ENCODE data around the gene MIER3.

The MIER3 gene

GRCh38 chr5:56908942-56909293 is 43.0 kb downstream of the MIER3 start:
- H3K4me1 ChIP-seq (ENCODE audit: control extremely low read depth in 1 of 4, control insufficient read depth in 4 of 4, insufficient read depth in 4 of 4, low read length in 3 of 4), result peaks cover 13 to 30% (median 20%) of the 10 kb centered on the region in 4 experiments
- ChIA-PET POLR2A (no interaction called here), CTCF (interaction anchor here (1.1 to 1.2 kb wide), 2 partner anchors 8 to 645 kb away, joined by 3 read pairs; no protein-coding TSS in a partner anchor)
- no peak for DNase-seq
- no peaks in the 10 kb centered on the region for H3K27me3 ChIP-seq (replicated peaks in 2 of 5; ENCODE audit: control insufficient read depth in 4 of 5, insufficient read depth in 5 of 5, low read length in 4 of 5)
- WGBS (ENCODE audit: insufficient coverage), result 0% methylated on average over 15 of the region's 19 CpGs
- no peaks in the 10 kb centered on the region for H3K36me3 ChIP-seq (ENCODE audit: control insufficient read depth in 4 of 4, insufficient read depth in 4 of 4, low read length in 3 of 4)
- peak overlapping the region; percentile 88 to 95 for H3K27ac ChIP-seq (ENCODE audit: insufficient read depth in 1 of 2, low read depth in 1 of 2, low read length in 2 of 2, poor library complexity in 1 of 2, severe bottlenecking in 2 of 2)
- H3K4me3 ChIP-seq (ENCODE audit: control insufficient read depth in 1 of 7, extremely low read depth in 1 of 7, insufficient read depth in 4 of 7, low read depth in 2 of 7, low read length in 6 of 7), result peak overlapping the region; percentile 50 to 92 (median 84)
- peaks cover 0 to 3% (median 0%) of the 10 kb centered on the region in 5 experiments for H3K9me3 ChIP-seq (ENCODE audit: control extremely low read depth in 1 of 5, control insufficient read depth in 4 of 5, insufficient read depth in 2 of 5, low read depth in 1 of 5, low read length in 4 of 5)

DNA sequence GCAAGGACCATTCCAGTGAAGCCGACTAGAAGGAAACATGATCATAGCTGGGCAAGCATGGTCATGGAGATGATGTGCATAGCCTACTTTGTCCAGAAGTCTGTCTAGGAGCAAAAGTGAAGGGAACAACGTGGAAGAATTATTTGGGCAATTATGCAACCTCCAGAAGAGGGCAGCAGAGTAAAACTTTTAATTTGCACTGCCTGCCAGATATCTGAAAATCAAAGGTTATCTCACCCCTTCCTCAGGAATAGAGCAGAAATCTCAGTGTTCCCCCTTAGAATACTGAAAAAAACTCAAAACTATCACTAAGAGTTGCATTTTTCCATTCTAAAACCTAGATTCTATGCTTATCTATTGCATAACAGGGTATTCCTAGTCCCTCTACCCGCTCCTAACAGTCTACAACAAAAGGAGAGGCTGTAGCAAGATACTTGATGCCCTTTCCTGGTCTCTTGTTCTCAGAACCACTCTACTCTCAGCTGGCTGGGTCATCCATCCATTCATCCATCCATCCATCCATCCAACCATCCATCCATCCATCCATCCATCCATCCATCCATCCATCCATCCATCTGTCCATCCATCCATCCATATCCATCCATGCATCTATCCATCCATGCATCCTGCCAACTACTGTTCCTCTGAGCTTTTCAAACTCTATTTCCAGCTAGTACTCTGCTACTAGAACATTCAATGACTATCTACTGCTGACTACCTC is 50.9 kb downstream of the MIER3 start:
- H3K36me3 ChIP-seq (ENCODE audit: control insufficient read depth in 4 of 4, insufficient read depth in 4 of 4, low read length in 3 of 4), result peaks cover 0 to 7% (median 3%) of the 10 kb centered on the region in 4 experiments
- H3K27me3 ChIP-seq (replicated peaks in 2 of 5; ENCODE audit: control insufficient read depth in 4 of 5, insufficient read depth in 5 of 5, low read length in 4 of 5), result no peaks in the 10 kb centered on the region
- no peak overlapping the region for H3K4me3 ChIP-seq (ENCODE audit: control insufficient read depth in 1 of 7, extremely low read depth in 1 of 7, insufficient read depth in 4 of 7, low read depth in 2 of 7, low read length in 6 of 7)
- WGBS (ENCODE audit: insufficient coverage), result 42% methylated on average over 2 of the region's 3 CpGs
- H3K27ac ChIP-seq (ENCODE audit: insufficient read depth in 1 of 2, low read depth in 1 of 2, low read length in 2 of 2, poor library complexity in 1 of 2, severe bottlenecking in 2 of 2), result no peak overlapping the region
- H3K4me1 ChIP-seq (ENCODE audit: control extremely low read depth in 1 of 4, control insufficient read depth in 4 of 4, insufficient read depth in 4 of 4, low read length in 3 of 4), result peaks cover 0 to 5% (median 2%) of the 10 kb centered on the region in 4 experiments
- ChIA-PET CTCF (interaction anchor here (1.0 to 7.2 kb wide), 28 partner anchors 8 to 636 kb away, joined by 3 to 46 read pairs (median 4); no protein-coding TSS in a partner anchor), POLR2A (no interaction called here)
- H3K9me3 ChIP-seq (ENCODE audit: control extremely low read depth in 1 of 5, control insufficient read depth in 4 of 5, insufficient read depth in 2 of 5, low read depth in 1 of 5, low read length in 4 of 5), result peaks cover 0 to 3% (median 0%) of the 10 kb centered on the region in 5 experiments
- peak; percentile 58 to 70 (median 60) for DNase-seq

DNA sequence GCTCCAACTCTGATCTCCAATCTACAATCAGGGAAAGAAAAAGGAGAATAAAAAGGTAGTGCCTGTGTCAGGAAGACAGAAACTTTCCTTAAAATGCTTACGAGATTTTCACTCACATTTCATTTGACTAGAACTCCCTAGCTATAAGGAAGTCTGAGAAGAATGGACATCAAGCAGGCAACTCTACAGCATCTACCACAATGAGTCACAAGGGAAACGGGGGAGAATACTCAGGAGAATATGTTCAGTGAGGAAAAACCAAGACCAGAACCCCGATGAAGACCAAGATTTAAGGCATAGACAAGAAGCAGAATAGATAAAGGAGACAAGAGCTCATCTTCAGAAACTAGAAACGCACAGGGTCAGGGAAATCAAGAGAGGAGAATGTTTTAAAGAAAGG is 51.5 kb downstream of the MIER3 start:
- DNase-seq, result peak; percentile 17 to 49 (median 47)
- H3K9me3 ChIP-seq (ENCODE audit: control extremely low read depth in 1 of 5, control insufficient read depth in 4 of 5, insufficient read depth in 2 of 5, low read depth in 1 of 5, low read length in 4 of 5), result peaks cover 0 to 3% (median 0%) of the 10 kb centered on the region in 5 experiments
- H3K27ac ChIP-seq (ENCODE audit: insufficient read depth in 1 of 2, low read depth in 1 of 2, low read length in 2 of 2, poor library complexity in 1 of 2, severe bottlenecking in 2 of 2), result no peak overlapping the region
- 46% methylated on average over 2 of the region's 4 CpGs for WGBS (ENCODE audit: insufficient coverage)
- ChIA-PET CTCF (interaction anchor here (1.0 to 7.2 kb wide), 24 partner anchors 8 to 964 kb away, joined by 3 to 46 read pairs (median 4); no protein-coding TSS in a partner anchor), POLR2A (no interaction called here)
- H3K27me3 ChIP-seq (replicated peaks in 2 of 5; ENCODE audit: control insufficient read depth in 4 of 5, insufficient read depth in 5 of 5, low read length in 4 of 5), result no peaks in the 10 kb centered on the region
- H3K4me1 ChIP-seq (ENCODE audit: control extremely low read depth in 1 of 4, control insufficient read depth in 4 of 4, insufficient read depth in 4 of 4, low read length in 3 of 4), result peaks cover 0 to 5% (median 2%) of the 10 kb centered on the region in 4 experiments
- H3K36me3 ChIP-seq (ENCODE audit: control insufficient read depth in 4 of 4, insufficient read depth in 4 of 4, low read length in 3 of 4), result peaks cover under 1 to 9% (median 4%) of the 10 kb centered on the region in 4 experiments
- no peak overlapping the region for H3K4me3 ChIP-seq (ENCODE audit: control insufficient read depth in 1 of 7, extremely low read depth in 1 of 7, insufficient read depth in 4 of 7, low read depth in 2 of 7, low read length in 6 of 7)

DNA sequence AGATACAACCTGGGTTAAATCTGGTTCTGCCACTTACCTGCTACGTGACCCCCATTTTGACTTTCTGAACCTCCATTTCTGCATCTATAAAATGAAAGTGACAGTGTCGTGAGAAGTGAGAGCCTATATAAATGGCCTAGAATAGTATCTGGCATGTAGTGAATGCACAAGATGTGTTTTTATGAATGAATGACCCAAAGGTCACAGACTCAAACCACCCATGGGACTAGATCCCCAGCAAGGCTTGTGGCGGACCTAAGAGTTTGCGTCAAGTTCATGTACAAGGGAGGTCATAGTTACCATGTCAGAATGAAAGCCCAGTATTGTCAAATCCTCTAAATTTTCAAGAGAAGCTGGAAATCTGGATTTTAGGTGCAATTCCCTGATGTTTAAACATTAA is 53.7 kb downstream of the MIER3 start:
- Histone ChIP-seq H3K27ac (ENCODE audit: insufficient read depth in 1 of 2, low read depth in 1 of 2, low read length in 2 of 2, poor library complexity in 1 of 2, severe bottlenecking in 2 of 2) (no peak overlapping the region), H3K9me3 (ENCODE audit: control extremely low read depth in 1 of 5, control insufficient read depth in 4 of 5, insufficient read depth in 2 of 5, low read depth in 1 of 5, low read length in 4 of 5) (no peaks in the 10 kb centered on the region), H3K36me3 (ENCODE audit: control insufficient read depth in 4 of 4, insufficient read depth in 4 of 4, low read length in 3 of 4) (peaks cover 8 to 19% (median 17%) of the 10 kb centered on the region in 4 experiments), H3K4me3 (ENCODE audit: control insufficient read depth in 1 of 7, extremely low read depth in 1 of 7, insufficient read depth in 4 of 7, low read depth in 2 of 7, low read length in 6 of 7) (no peak overlapping the region), H3K4me1 (ENCODE audit: control extremely low read depth in 1 of 4, control insufficient read depth in 4 of 4, insufficient read depth in 4 of 4, low read length in 3 of 4) (peaks cover 0 to 5% (median 2%) of the 10 kb centered on the region in 4 experiments), H3K27me3 (replicated peaks in 2 of 5; ENCODE audit: control insufficient read depth in 4 of 5, insufficient read depth in 5 of 5, low read length in 4 of 5) (no peaks in the 10 kb centered on the region)
- DNase-seq, result no peak
- WGBS (ENCODE audit: insufficient coverage), result 100% methylated on average over 1 of the region's 4 CpGs
- POLR2A ChIA-PET, result no interaction called here
- CTCF ChIA-PET, result interaction anchor here (1.2 to 3.8 kb wide), 3 partner anchors 240 to 633 kb away, joined by 3 to 17 read pairs (median 6); no protein-coding TSS in a partner anchor

DNA sequence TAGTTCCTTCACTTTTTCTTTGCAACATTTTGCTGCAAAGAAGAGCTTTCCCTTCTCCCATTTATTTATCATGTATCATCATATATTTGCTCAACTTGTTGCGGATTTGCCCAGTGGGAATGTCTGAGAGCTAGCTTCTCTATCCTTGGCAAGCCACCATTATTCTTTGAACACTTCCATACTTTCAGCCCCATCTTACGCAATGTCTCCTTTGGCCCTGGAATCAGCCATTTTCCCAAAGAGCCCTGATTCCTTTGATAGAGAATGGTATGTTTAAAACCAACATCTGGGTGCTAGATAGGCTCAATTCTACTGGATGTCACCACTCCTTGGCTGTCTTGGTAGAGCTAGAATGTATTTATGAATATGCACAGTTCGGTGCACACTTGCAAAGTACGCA is 55.2 kb downstream of the MIER3 start:
- no peak for DNase-seq
- no peak overlapping the region for H3K27ac ChIP-seq (ENCODE audit: insufficient read depth in 1 of 2, low read depth in 1 of 2, low read length in 2 of 2, poor library complexity in 1 of 2, severe bottlenecking in 2 of 2)
- POLR2A ChIA-PET, result no interaction called here
- 95% methylated on average over 3 of the region's 4 CpGs for WGBS (ENCODE audit: insufficient coverage)
- H3K27me3 ChIP-seq (replicated peaks in 2 of 5; ENCODE audit: control insufficient read depth in 4 of 5, insufficient read depth in 5 of 5, low read length in 4 of 5), result no peaks in the 10 kb centered on the region
- H3K4me3 ChIP-seq (ENCODE audit: control insufficient read depth in 1 of 7, extremely low read depth in 1 of 7, insufficient read depth in 4 of 7, low read depth in 2 of 7, low read length in 6 of 7), result no peak overlapping the region
- CTCF ChIA-PET, result interaction anchor here (2.1 to 3.8 kb wide), 2 partner anchors 241 to 626 kb away, joined by 6 to 17 read pairs; no protein-coding TSS in a partner anchor
- peaks cover 0 to 5% (median 2%) of the 10 kb centered on the region in 4 experiments for H3K4me1 ChIP-seq (ENCODE audit: control extremely low read depth in 1 of 4, control insufficient read depth in 4 of 4, insufficient read depth in 4 of 4, low read length in 3 of 4)
- H3K36me3 ChIP-seq (ENCODE audit: control insufficient read depth in 4 of 4, insufficient read depth in 4 of 4, low read length in 3 of 4), result peaks cover 8 to 20% (median 18%) of the 10 kb centered on the region in 4 experiments
- no peaks in the 10 kb centered on the region for H3K9me3 ChIP-seq (ENCODE audit: control extremely low read depth in 1 of 5, control insufficient read depth in 4 of 5, insufficient read depth in 2 of 5, low read depth in 1 of 5, low read length in 4 of 5)

GRCh38 chr5:56893251-56893951 is 58.5 kb downstream of the MIER3 start:
- Histone ChIP-seq H3K36me3 (ENCODE audit: control insufficient read depth in 4 of 4, insufficient read depth in 4 of 4, low read length in 3 of 4) (peaks cover 10 to 47% (median 34%) of the 10 kb centered on the region in 4 experiments), H3K27me3 (replicated peaks in 2 of 5; ENCODE audit: control insufficient read depth in 4 of 5, insufficient read depth in 5 of 5, low read length in 4 of 5) (no peaks in the 10 kb centered on the region), H3K27ac (ENCODE audit: insufficient read depth in 1 of 2, low read depth in 1 of 2, low read length in 2 of 2, poor library complexity in 1 of 2, severe bottlenecking in 2 of 2) (no peak overlapping the region), H3K4me3 (ENCODE audit: control insufficient read depth in 1 of 7, extremely low read depth in 1 of 7, insufficient read depth in 4 of 7, low read depth in 2 of 7, low read length in 6 of 7) (no peak overlapping the region), H3K4me1 (ENCODE audit: control extremely low read depth in 1 of 4, control insufficient read depth in 4 of 4, insufficient read depth in 4 of 4, low read length in 3 of 4) (no peaks in the 10 kb centered on the region), H3K9me3 (ENCODE audit: control extremely low read depth in 1 of 5, control insufficient read depth in 4 of 5, insufficient read depth in 2 of 5, low read depth in 1 of 5, low read length in 4 of 5) (no peaks in the 10 kb centered on the region)
- 96% methylated on average over 5 of the region's 5 CpGs for WGBS (ENCODE audit: insufficient coverage)
- CTCF ChIA-PET, result interaction anchor here (0.8 to 1.4 kb wide), 3 partner anchors 11 to 42 kb away, joined by 3 to 4 read pairs (median 3); no protein-coding TSS in a partner anchor
- POLR2A ChIA-PET, result interaction anchor here (0.6 kb wide), 1 partner anchor 565 kb away, joined by 6 read pairs; no protein-coding TSS in a partner anchor
- DNase-seq, result no peak

Measured in common myeloid progenitor, CD34-positive (primary cell).